Epidermal melanocyte (primary cell): ENCODE data around the gene TAF4.
"Not testable (repeated sequence)": the region's sequence is repeated elsewhere in the genome, so short reads cannot be mapped to it uniquely, and the experiment has no call there.

ENCODE experiments used
- DNase-seq: peaks from one replicate; pipeline ENCODE4 v3.0.0; 2011; ENCODE audit warnings: low spot score; ENCODE audit not compliant: insufficient read length

Gene TAF4

GRCh38 chr20:61949363-61949713 is 116.3 kb downstream of the TAF4 start:
- DNase-seq: no peak

- no peak for DNase-seq
Observed at GRCh38 chr20:61948586-61949362, 116.9 kb downstream of the TAF4 start.

- DNase-seq: not testable (repeated sequence)
Observed at GRCh38 chr20:61948056-61948455, 117.6 kb downstream of the TAF4 start.

GRCh38 chr20:61945495-61945894 is 120.2 kb downstream of the TAF4 start:
- DNase-seq: not testable (repeated sequence)

GRCh38 chr20:61944967-61945366 is 120.7 kb downstream of the TAF4 start:
- DNase-seq: not testable (repeated sequence)

GRCh38 chr20:61942526-61942925 is 123.2 kb downstream of the TAF4 start:
- DNase-seq: no peak

- DNase-seq: no peak
Observed at GRCh38 chr20:61941721-61942405, 123.8 kb downstream of the TAF4 start.

- DNase-seq: no peak
Observed at GRCh38 chr20:61940976-61941720, 124.5 kb downstream of the TAF4 start.

GRCh38 chr20:61940491-61940890 is 125.2 kb downstream of the TAF4 start:
- DNase-seq: no peak

GRCh38 chr20:61939691-61940360 is 125.9 kb downstream of the TAF4 start:
- no peak for DNase-seq

GRCh38 chr20:61938839-61939690 is 126.6 kb downstream of the TAF4 start:
- no peak for DNase-seq

GRCh38 chr20:61937963-61938838 is 127.5 kb downstream of the TAF4 start:
- DNase-seq: no peak

- no peak for DNase-seq
Observed at GRCh38 chr20:61937146-61937962, 128.3 kb downstream of the TAF4 start.

GRCh38 chr20:61936701-61937131 is 129.0 kb downstream of the TAF4 start:
- no peak for DNase-seq

- no peak for DNase-seq
Observed at GRCh38 chr20:61935926-61936700, 129.6 kb downstream of the TAF4 start.

GRCh38 chr20:61934716-61935530 is 130.8 kb downstream of the TAF4 start:
- DNase-seq: no peak
